Lower lobe of right lung (tissue), 2 donors: Measurements from ENCODE around the gene ZNF143. TPM values are rescaled to one million over a fixed set of nuclear protein-coding genes. Genes with fewer than 3 reads are reported as not detected.
A peak's percentile ranks its signal among the peaks of the same experiment; 100 is the strongest.

Source experiments
- ATAC-seq, 2 donors: fragments of 200-7000 bp; cut with Tn5 transposase; one replicate each; pipeline ENCODE4 v1.9.1; 2020 to 2022; ENCODE audit warnings: mild to moderate bottlenecking in 2 of 2, moderate library complexity in 2 of 2
- DNase-seq: peaks from one replicate; pipeline ENCODE4 v3.0.0-alpha.2; 2020
- H3K27ac ChIP-seq: fragments of 200-600 bp; one replicate; pipeline ENCODE4 v1.8.0; 2022
- H3K27me3 ChIP-seq: fragments of 200-600 bp; one replicate; pipeline ENCODE4 v1.8.0; 2022; ENCODE audit warnings: low read depth
- H3K36me3 ChIP-seq: fragments of 200-600 bp; one replicate; pipeline ENCODE4 v1.8.0; 2022; ENCODE audit warnings: mild to moderate bottlenecking
- H3K4me1 ChIP-seq: fragments of 200-600 bp; one replicate; pipeline ENCODE4 v1.8.0; 2022
- H3K4me3 ChIP-seq: fragments of 200-600 bp; one replicate; pipeline ENCODE4 v1.8.0; 2022; ENCODE audit warnings: mild to moderate bottlenecking
- H3K9me3 ChIP-seq: fragments of 200-600 bp; one replicate; pipeline ENCODE4 v1.8.0; 2022
- intact Hi-C: fragments of 100-400 bp; cut with DNase I; formaldehyde crosslinking; loops from one replicate; pipeline ENCODE4 v1.11.0; 2022
- total RNA-seq: library from RNA; stranded (reverse); fragmentation: NEBNext Ultra II Directional; extraction: Animal tissue kit (Norgen Biotek cat#: 25700); gene quantifications from one replicate; pipeline ENCODE4 v1.2.1, GENCODE V29; 2021
- TF ChIP-seq, protein P1 (sequence below): fragments of 200-600 bp; IDR thresholded peaks from one replicate; pipeline ENCODE4 v1.8.0; 2022; ENCODE audit warnings: antibody characterized with exemption, mild to moderate bottlenecking
- donor health status: DM: no; HTN: yes; CAD: no; lungs with severe emphysema.

Gene ZNF143
- total RNA-seq, 1 donor from 2014 or later: 34.0 TPM

DNA sequence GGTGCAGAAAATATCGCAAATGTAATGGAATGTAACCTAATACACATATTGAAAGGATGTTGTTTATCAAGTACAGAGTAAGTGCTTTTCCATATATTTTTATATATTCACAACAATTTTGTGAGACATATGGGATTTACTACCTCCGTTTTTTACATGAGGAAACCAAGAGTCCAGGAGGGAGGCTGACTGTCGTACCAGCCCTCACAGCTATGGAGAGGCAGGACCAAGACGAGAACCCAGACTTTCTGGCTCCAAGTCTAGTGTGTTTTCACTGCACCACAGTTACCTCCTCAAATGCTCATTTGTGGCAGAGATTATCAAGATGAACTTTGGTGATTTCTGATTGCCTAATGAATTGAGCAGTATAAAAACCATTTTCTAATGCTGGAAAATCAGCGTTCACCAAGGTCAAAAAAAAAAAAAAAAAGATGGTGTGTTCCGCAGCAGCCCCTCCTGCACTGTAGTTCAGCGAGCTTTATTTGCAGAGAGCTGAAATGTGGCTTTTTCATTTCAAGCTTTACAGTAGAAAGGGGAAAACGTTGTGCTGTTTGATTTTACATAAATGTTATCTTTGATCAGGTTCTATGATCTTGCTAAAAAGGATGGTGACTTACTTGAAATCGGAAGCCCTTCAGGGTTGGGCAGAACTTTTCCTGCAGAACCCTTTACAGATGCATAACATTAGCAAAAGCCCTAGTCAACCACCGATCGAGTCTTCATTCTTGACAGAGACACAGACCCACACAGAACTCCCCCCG lies 67.9 kb downstream of the ZNF143 start:
- TF ChIP-seq, protein P1, sequence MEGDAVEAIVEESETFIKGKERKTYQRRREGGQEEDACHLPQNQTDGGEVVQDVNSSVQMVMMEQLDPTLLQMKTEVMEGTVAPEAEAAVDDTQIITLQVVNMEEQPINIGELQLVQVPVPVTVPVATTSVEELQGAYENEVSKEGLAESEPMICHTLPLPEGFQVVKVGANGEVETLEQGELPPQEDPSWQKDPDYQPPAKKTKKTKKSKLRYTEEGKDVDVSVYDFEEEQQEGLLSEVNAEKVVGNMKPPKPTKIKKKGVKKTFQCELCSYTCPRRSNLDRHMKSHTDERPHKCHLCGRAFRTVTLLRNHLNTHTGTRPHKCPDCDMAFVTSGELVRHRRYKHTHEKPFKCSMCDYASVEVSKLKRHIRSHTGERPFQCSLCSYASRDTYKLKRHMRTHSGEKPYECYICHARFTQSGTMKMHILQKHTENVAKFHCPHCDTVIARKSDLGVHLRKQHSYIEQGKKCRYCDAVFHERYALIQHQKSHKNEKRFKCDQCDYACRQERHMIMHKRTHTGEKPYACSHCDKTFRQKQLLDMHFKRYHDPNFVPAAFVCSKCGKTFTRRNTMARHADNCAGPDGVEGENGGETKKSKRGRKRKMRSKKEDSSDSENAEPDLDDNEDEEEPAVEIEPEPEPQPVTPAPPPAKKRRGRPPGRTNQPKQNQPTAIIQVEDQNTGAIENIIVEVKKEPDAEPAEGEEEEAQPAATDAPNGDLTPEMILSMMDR: no peak
- ATAC-seq (no peak), DNase-seq (no peak)
- no peaks in the 10 kb centered on the region for H3K27me3 ChIP-seq
- H3K27ac ChIP-seq: no peak overlapping the region
- H3K9me3 ChIP-seq: no peaks in the 10 kb centered on the region
- peaks cover 25% of the 10 kb centered on the region for H3K36me3 ChIP-seq
- intact Hi-C loops: no loop called here
- H3K4me3 ChIP-seq: no peak overlapping the region
- H3K4me1 ChIP-seq: peaks cover 22% of the 10 kb centered on the region

DNA sequence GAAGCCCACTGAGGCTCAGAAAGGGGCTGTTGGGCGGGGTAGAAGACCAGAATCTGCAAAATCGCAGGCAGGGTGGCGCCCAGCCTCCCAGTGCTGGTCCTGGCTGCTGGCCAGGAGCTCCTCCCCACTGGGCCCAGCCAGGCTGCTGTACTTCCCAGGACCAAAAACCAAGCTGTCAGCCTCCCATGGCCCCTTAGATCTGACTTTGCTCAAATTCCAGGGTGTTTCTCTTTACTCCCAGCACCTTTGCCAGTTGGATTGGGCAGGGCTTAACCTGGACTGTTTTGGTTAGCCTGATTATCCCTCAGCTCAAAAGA lies 68.5 kb downstream of the ZNF143 start:
- no peak overlapping the region for H3K27ac ChIP-seq
- no peaks in the 10 kb centered on the region for H3K9me3 ChIP-seq
- intact Hi-C loops: no loop called here
- peaks cover 22% of the 10 kb centered on the region for H3K4me1 ChIP-seq
- H3K36me3 ChIP-seq: peaks cover 25% of the 10 kb centered on the region
- H3K4me3 ChIP-seq: no peak overlapping the region
- no peaks in the 10 kb centered on the region for H3K27me3 ChIP-seq
- DNase-seq (peak; percentile 49), ATAC-seq (peak in 1 of 2 donors; percentile 50)
- TF ChIP-seq, protein P1: no peak

DNA sequence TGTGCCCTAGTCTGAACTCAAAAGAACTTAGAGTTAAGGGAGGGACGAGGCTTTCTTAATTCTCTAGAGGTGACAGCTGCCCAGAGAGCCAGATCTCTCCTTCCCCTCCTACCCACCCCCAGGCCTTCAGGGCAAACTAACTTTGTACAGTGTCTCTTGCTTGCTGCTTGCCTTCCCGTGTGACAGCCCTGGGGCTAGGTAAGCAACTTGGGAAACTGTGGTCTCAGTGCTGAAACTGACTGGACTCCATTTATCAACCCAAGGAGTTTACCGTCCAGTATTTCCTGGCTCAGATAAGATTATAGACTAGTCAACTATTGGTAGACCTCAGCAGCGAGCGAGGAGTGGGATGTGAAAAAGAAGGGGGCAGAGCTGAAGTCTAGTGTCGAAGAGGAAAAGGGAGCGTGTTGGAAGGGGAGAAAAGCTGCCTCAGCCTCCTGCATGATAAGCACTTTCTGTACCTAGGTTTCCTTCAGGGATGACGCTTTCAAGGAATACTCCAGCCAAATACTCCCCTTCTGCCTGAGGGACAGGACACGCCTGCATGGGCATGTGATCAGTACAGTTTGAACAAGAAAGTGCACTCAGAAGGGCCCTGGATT lies 69.3 kb downstream of the ZNF143 start:
- ATAC-seq: peak; percentile 20 to 60
- Histone ChIP-seq H3K36me3 (peaks cover 24% of the 10 kb centered on the region), H3K27me3 (no peaks in the 10 kb centered on the region), H3K27ac (no peak overlapping the region), H3K9me3 (no peaks in the 10 kb centered on the region), H3K4me1 (peaks cover 26% of the 10 kb centered on the region), H3K4me3 (no peak overlapping the region)
- no peak for DNase-seq
- intact Hi-C loops: loop anchor here (10.0 kb wide), 1 partner anchor 85 kb away; no protein-coding TSS in a partner anchor
- TF ChIP-seq, protein P1: no peak

DNA sequence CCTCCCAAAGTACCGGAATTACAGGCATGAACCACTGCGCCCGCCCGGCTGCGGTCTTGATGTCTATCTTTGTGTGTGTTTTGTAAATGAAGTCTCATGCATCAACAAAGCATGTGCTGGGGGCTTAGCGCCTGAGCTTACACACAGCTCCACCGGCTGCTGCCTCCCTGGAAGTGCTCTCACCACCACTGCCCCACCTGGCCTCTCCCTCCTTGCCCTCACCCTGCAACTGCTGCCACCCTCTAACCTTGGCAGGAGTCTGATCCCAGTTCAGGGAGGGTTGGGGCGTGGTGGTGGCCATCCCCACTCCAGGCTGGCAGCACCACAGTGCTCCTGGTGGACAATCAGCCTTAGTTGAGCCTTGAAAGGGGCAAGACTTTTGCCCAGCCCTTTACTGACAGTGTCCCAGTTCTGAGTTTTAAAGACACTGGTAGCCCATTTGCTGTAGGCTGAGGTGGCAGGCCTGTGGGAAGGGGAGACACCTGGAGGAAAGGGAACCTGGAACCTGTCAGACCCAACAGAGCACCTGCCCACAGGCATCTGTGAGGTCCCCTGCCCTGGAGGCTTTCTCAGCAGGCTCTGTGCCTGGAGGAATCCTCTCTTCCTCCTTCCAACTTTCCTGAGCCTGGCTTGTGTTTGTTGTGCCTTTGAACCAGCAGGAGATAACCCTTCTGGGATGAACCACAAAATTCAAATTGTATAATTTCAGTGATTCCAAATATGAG lies 70.3 kb downstream of the ZNF143 start:
- DNase-seq (peak; percentile 54), ATAC-seq (peak; percentile 45 to 51)
- H3K4me3 ChIP-seq: no peak overlapping the region
- intact Hi-C loops: loop anchor here (10.0 kb wide), 1 partner anchor 84 kb away; no protein-coding TSS in a partner anchor
- peaks cover 15% of the 10 kb centered on the region for H3K36me3 ChIP-seq
- H3K9me3 ChIP-seq: no peaks in the 10 kb centered on the region
- H3K27ac ChIP-seq: no peak overlapping the region
- TF ChIP-seq, protein P1: no peak
- peaks cover 31% of the 10 kb centered on the region for H3K4me1 ChIP-seq
- H3K27me3 ChIP-seq: no peaks in the 10 kb centered on the region

DNA sequence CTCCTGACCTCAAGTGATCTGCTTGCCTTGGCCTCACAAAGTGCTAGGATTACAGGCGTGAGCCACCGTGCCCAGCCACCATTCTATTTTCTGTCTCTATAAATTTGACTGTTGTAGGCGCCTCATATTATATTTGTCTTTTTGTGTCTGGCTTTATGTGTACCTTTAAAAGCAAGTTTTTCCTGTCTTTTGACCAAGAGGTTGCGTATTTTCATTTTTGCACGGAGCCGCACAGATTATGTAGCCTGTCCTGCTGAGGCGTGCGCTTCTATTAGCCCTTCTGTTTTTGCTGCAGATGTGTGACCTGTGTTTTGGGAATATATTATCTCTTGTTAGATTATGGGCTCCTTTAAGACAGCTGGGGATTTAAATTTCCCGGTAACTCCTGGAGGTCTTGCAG lies 72.2 kb downstream of the ZNF143 start:
- Histone ChIP-seq H3K4me1 (peaks cover 23% of the 10 kb centered on the region), H3K4me3 (no peak overlapping the region), H3K9me3 (no peaks in the 10 kb centered on the region), H3K27ac (no peak overlapping the region), H3K36me3 (peaks cover 1% of the 10 kb centered on the region), H3K27me3 (no peaks in the 10 kb centered on the region)
- ATAC-seq (no peak), DNase-seq (no peak)
- intact Hi-C loops: loop anchor here (10.0 kb wide), 1 partner anchor 82 kb away; no protein-coding TSS in a partner anchor
- TF ChIP-seq, protein P1: no peak
